ENCODE measurements around the gene NDUFAB1.
"Not testable (repeated sequence)": the region's sequence is repeated elsewhere in the genome, so short reads cannot be mapped to it uniquely, and the experiment has no call there.

Gene NDUFAB1

GRCh38 chr16:23595951-23596720, at the start of gene NDUFAB1:
NDUFAB1 (minus strand) TSS chr16:23596316; CDS start chr16:23596290, 26 bp downstream.
- peak; percentile 94 to 95 for DNase-seq

GRCh38 chr16:23642246-23642774, 46.2 kb upstream of the NDUFAB1 start:
- no peak for DNase-seq

GRCh38 chr16:23640931-23641765, 45.0 kb upstream of the NDUFAB1 start, which contains the start of the genes DCTN5 and PALB2:
DCTN5 (plus strand) TSS chr16:23641466; CDS start chr16:23641543, 77 bp downstream.
PALB2 (minus strand) TSS chr16:23641310; CDS start chr16:23641157, 153 bp downstream.
- peak; percentile 86 to 91 for DNase-seq

- no peak for DNase-seq
These were observed 44.5 kb upstream of the NDUFAB1 start for GRCh38 chr16:23640615-23640930.

GRCh38 chr16:23635958-23636357, 39.8 kb upstream of the NDUFAB1 start:
- no peak for DNase-seq

GRCh38 chr16:23634461-23635036, 38.4 kb upstream of the NDUFAB1 start:
- no peak for DNase-seq

GRCh38 chr16:23631874-23632273, 35.8 kb upstream of the NDUFAB1 start:
- not testable (repeated sequence) for DNase-seq

GRCh38 chr16:23629516-23629915, 33.4 kb upstream of the NDUFAB1 start:
- DNase-seq, result no peak

- no peak for DNase-seq
These were observed 28.0 kb upstream of the NDUFAB1 start for GRCh38 chr16:23624092-23624491.

- no peak for DNase-seq
These were observed 19.7 kb upstream of the NDUFAB1 start for GRCh38 chr16:23615805-23616204.

- DNase-seq, result no peak
These were observed 15.8 kb upstream of the NDUFAB1 start for GRCh38 chr16:23611936-23612335.

GRCh38 chr16:23610905-23611304, 14.8 kb upstream of the NDUFAB1 start:
- DNase-seq, result not testable (repeated sequence)

- DNase-seq, result no peak
These were observed 13.8 kb upstream of the NDUFAB1 start for GRCh38 chr16:23609929-23610328.

GRCh38 chr16:23608194-23608593, 12.1 kb upstream of the NDUFAB1 start:
- no peak for DNase-seq

GRCh38 chr16:23607726-23608125, 11.6 kb upstream of the NDUFAB1 start:
- no peak for DNase-seq

GRCh38 chr16:23597003-23597756, 1.1 kb upstream of the NDUFAB1 start:
- peak in 1 of 2 donors; percentile 12 for DNase-seq

- DNase-seq, result no peak
These were observed 718 bp downstream of the NDUFAB1 start for GRCh38 chr16:23595246-23595950.

GRCh38 chr16:23594186-23594585, 1.9 kb downstream of the NDUFAB1 start:
- no peak for DNase-seq

GRCh38 chr16:23590181-23590580, 5.9 kb downstream of the NDUFAB1 start:
- DNase-seq, result no peak

- no peak for DNase-seq
These were observed 8.4 kb downstream of the NDUFAB1 start for GRCh38 chr16:23587726-23588125.

GRCh38 chr16:23584186-23585076, 11.7 kb downstream of the NDUFAB1 start:
- no peak for DNase-seq
